ENCODE data around the gene YRDC.
"Not testable (repeated sequence)": the region's sequence is repeated elsewhere in the genome, so short reads cannot be mapped to it uniquely, and the experiment has no call there.

YRDC gene

GRCh38 chr1:37817481-37817880 lies 9.5 kb upstream of the YRDC start:
- DNase-seq = no peak

GRCh38 chr1:37814252-37814651 lies 6.2 kb upstream of the YRDC start:
- DNase-seq = no peak

- DNase-seq = no peak
Measured at GRCh38 chr1:37813529-37814145, 5.6 kb upstream of the YRDC start.

- DNase-seq = peak; percentile 75
Measured at GRCh38 chr1:37811027-37811655, 3.1 kb upstream of the YRDC start.

GRCh38 chr1:37809942-37810341 lies 1.9 kb upstream of the YRDC start:
- DNase-seq = no peak

- DNase-seq = peak; percentile 66
Measured at GRCh38 chr1:37808369-37809319, 636 bp upstream of the YRDC start.

- DNase-seq = no peak
Measured at GRCh38 chr1:37807220-37807554, 821 bp downstream of the YRDC start.

- DNase-seq = no peak
Measured at GRCh38 chr1:37802439-37802838, 5.6 kb downstream of the YRDC start.

- DNase-seq = no peak
Measured at GRCh38 chr1:37797750-37798345, 10.2 kb downstream of the YRDC start.

GRCh38 chr1:37795340-37796125 lies 12.5 kb downstream of the YRDC start:
- DNase-seq = peak; percentile 65

- DNase-seq = no peak
Measured at GRCh38 chr1:37794372-37795339, 13.4 kb downstream of the YRDC start.

- DNase-seq = peak; percentile 58
Measured at GRCh38 chr1:37793773-37794371, 14.1 kb downstream of the YRDC start, which contains the start of gene MANEAL. TSS of gene MANEAL (plus strand) at chr1:37793847. CDS start at chr1:37794183, 336 bp downstream.

- DNase-seq = no peak
Measured at GRCh38 chr1:37792943-37793686, 14.9 kb downstream of the YRDC start.

GRCh38 chr1:37782491-37782890 lies 25.5 kb downstream of the YRDC start:
- DNase-seq = no peak

- DNase-seq = no peak
Measured at GRCh38 chr1:37778654-37779053, 29.4 kb downstream of the YRDC start.

- peak; percentile 54 for DNase-seq
Measured at GRCh38 chr1:37776946-37777516, 31.0 kb downstream of the YRDC start.

GRCh38 chr1:37771440-37771839 lies 36.6 kb downstream of the YRDC start:
- DNase-seq = not testable (repeated sequence)

GRCh38 chr1:37767488-37767887 lies 40.5 kb downstream of the YRDC start:
- no peak for DNase-seq

- DNase-seq = peak; percentile 57
Measured at GRCh38 chr1:37765916-37766664, 41.9 kb downstream of the YRDC start.
